ENCODE measurements around the gene HBEGF.

Gene HBEGF

GRCh38 chr5:140310434-140310833 is 36.0 kb downstream of the HBEGF start:
- Histone ChIP-seq H3K36me3 (replicated peaks; ENCODE audit: insufficient read depth, low read length) (no peaks in the 10 kb centered on the region), H4K20me1 (ENCODE audit: insufficient read depth, low read length) (no peaks in the 10 kb centered on the region), H3K9me3 (replicated peaks; ENCODE audit: insufficient read depth, low read length) (no peaks in the 10 kb centered on the region), H2AFZ (ENCODE audit: low read length) (no peak overlapping the region), H3K27ac (ENCODE audit: low read length) (no peak overlapping the region), H3F3A (ENCODE audit: insufficient read depth, low read length) (no peaks in the 10 kb centered on the region), H3K4me1 (ENCODE audit: low read length) (no peaks in the 10 kb centered on the region), H3K4me3 (ENCODE audit: low read length) (no peak overlapping the region), H3K9me2 (replicated peaks; ENCODE audit: insufficient read depth, low read length) (no peaks in the 10 kb centered on the region), H3K79me2 (ENCODE audit: low read length) (no peaks in the 10 kb centered on the region), H3K9ac (ENCODE audit: low read length) (no peak overlapping the region), H3K4me2 (ENCODE audit: low read depth, low read length) (no peak overlapping the region), H3K27me3 (replicated peaks; ENCODE audit: insufficient read depth, low read length) (no peaks in the 10 kb centered on the region)
- DNase-seq: no peak
- TF ChIP-seq EZH2 (optimal IDR thresholded peaks at IDR 0.05; ENCODE audit: low read depth, low read length) (no peak), EZH2phosphoT487 (IDR thresholded peaks at IDR 0.05; ENCODE audit: low read length) (no peak)
- TF ChIP-seq, protein P1, sequence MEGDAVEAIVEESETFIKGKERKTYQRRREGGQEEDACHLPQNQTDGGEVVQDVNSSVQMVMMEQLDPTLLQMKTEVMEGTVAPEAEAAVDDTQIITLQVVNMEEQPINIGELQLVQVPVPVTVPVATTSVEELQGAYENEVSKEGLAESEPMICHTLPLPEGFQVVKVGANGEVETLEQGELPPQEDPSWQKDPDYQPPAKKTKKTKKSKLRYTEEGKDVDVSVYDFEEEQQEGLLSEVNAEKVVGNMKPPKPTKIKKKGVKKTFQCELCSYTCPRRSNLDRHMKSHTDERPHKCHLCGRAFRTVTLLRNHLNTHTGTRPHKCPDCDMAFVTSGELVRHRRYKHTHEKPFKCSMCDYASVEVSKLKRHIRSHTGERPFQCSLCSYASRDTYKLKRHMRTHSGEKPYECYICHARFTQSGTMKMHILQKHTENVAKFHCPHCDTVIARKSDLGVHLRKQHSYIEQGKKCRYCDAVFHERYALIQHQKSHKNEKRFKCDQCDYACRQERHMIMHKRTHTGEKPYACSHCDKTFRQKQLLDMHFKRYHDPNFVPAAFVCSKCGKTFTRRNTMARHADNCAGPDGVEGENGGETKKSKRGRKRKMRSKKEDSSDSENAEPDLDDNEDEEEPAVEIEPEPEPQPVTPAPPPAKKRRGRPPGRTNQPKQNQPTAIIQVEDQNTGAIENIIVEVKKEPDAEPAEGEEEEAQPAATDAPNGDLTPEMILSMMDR (IDR thresholded peaks at IDR 0.05; ENCODE audit: low read length): no peak

- H2AFZ ChIP-seq (ENCODE audit: low read length): no peak overlapping the region
- H3K4me2 ChIP-seq (ENCODE audit: low read depth, low read length): no peak overlapping the region
- no peak for DNase-seq
- no peak overlapping the region for H3K9ac ChIP-seq (ENCODE audit: low read length)
- no peaks in the 10 kb centered on the region for H3K4me1 ChIP-seq (ENCODE audit: low read length)
- H3K9me3 ChIP-seq (replicated peaks; ENCODE audit: insufficient read depth, low read length): no peaks in the 10 kb centered on the region
- H3K36me3 ChIP-seq (replicated peaks; ENCODE audit: insufficient read depth, low read length): no peaks in the 10 kb centered on the region
- TF ChIP-seq, protein P1 (IDR thresholded peaks at IDR 0.05; ENCODE audit: low read length): no peak
- TF ChIP-seq EZH2phosphoT487 (IDR thresholded peaks at IDR 0.05; ENCODE audit: low read length) (no peak), EZH2 (optimal IDR thresholded peaks at IDR 0.05; ENCODE audit: low read depth, low read length) (no peak)
- H3F3A ChIP-seq (ENCODE audit: insufficient read depth, low read length): no peaks in the 10 kb centered on the region
- H3K9me2 ChIP-seq (replicated peaks; ENCODE audit: insufficient read depth, low read length): no peaks in the 10 kb centered on the region
- H3K27ac ChIP-seq (ENCODE audit: low read length): no peak overlapping the region
- no peaks in the 10 kb centered on the region for H3K27me3 ChIP-seq (replicated peaks; ENCODE audit: insufficient read depth, low read length)
- H3K79me2 ChIP-seq (ENCODE audit: low read length): no peaks in the 10 kb centered on the region
- no peaks in the 10 kb centered on the region for H4K20me1 ChIP-seq (ENCODE audit: insufficient read depth, low read length)
- no peak overlapping the region for H3K4me3 ChIP-seq (ENCODE audit: low read length)
Measured at GRCh38 chr5:140309706-140310249, 36.6 kb downstream of the HBEGF start.

DNA sequence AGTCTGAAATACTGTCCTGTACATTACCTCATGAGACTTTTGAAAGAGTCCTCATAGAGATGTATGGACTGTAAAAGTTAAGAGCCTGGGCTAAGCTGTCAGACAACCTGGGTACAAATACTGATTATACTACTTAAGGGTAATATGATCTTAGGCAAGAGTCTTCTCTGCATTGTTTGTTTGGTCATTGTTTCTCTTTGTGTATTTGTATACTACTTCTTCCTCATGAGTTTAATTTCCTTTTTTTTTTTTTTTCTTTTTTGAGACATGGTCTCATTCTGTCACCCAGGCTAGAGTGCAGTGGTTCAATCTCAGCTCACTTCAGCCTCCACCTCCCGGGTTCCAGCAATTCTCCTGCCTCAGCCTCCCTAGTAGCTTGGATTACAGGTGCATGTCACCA is 40.9 kb downstream of the HBEGF start:
- Histone ChIP-seq H3K79me2 (ENCODE audit: low read length) (peaks cover 24% of the 10 kb centered on the region), H3K4me2 (ENCODE audit: low read depth, low read length) (no peak overlapping the region), H2AFZ (ENCODE audit: low read length) (no peak overlapping the region), H3K9me2 (replicated peaks; ENCODE audit: insufficient read depth, low read length) (no peaks in the 10 kb centered on the region), H3K36me3 (replicated peaks; ENCODE audit: insufficient read depth, low read length) (no peaks in the 10 kb centered on the region), H3K4me3 (ENCODE audit: low read length) (no peak overlapping the region), H3K4me1 (ENCODE audit: low read length) (peaks cover 7% of the 10 kb centered on the region; the same call in 1 of the 2 replicates), H4K20me1 (ENCODE audit: insufficient read depth, low read length) (no peaks in the 10 kb centered on the region), H3K9me3 (replicated peaks; ENCODE audit: insufficient read depth, low read length) (no peaks in the 10 kb centered on the region), H3K27ac (ENCODE audit: low read length) (no peak overlapping the region), H3K27me3 (replicated peaks; ENCODE audit: insufficient read depth, low read length) (no peaks in the 10 kb centered on the region), H3F3A (ENCODE audit: insufficient read depth, low read length) (no peaks in the 10 kb centered on the region), H3K9ac (ENCODE audit: low read length) (no peak overlapping the region)
- no peak for DNase-seq
- TF ChIP-seq, protein P1 (IDR thresholded peaks at IDR 0.05; ENCODE audit: low read length): no peak
- TF ChIP-seq EZH2 (optimal IDR thresholded peaks at IDR 0.05; ENCODE audit: low read depth, low read length): no peak
- TF ChIP-seq EZH2phosphoT487 (IDR thresholded peaks at IDR 0.05; ENCODE audit: low read length): no peak

All from MM.1S (cell line).